ENCODE measurements around the gene IL19. TPM values are rescaled to one million over a fixed set of nuclear protein-coding genes. Genes with fewer than 3 reads are reported as not detected.

The IL19 gene
- total and polyA plus RNA-seq, 2 donors (not counting 3 experiments of a cell fraction or from before 2014, with no cell fraction given) = not detected

DNA sequence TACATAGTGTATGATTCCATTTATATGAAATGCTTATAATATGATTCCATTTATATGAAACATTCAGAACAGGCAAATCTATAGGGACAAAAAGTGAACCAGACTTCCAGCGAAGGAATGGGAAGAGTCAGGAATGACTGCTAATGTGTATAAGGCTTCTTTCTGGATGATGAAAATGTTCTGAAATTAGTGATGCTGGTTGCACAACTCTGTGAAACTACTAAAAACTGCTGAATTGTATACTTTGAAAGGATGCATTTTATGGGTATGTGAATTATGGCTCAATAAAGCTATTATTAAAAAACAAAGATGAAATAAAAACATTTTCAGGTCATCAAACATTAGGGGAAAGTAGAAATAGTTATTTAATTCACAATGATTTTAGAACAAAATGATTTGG, 112.6 kb downstream of the IL19 start:
- POLR2A ChIA-PET = no interaction called here
- no peak for FAIRE-seq

More for the DNA sequence above, 112.6 kb downstream of the IL19 start:
- Histone ChIP-seq H3K4me3 (replicated peaks in 1 of 3; ENCODE audit: insufficient read depth in 1 of 3, low read depth in 1 of 3, low read length in 3 of 3) (no peak overlapping the region), H3K9me3 (replicated peaks; ENCODE audit: control insufficient read depth, insufficient read depth, low read length) (no peaks in the 10 kb centered on the region), H3K36me3 (ENCODE audit: control insufficient read depth in 2 of 2, extremely low read depth in 1 of 2, insufficient read depth in 2 of 2, low read length in 2 of 2) (no peaks in the 10 kb centered on the region), H3K79me2 (ENCODE audit: control insufficient read depth, insufficient read depth, low read length) (no peaks in the 10 kb centered on the region), H3K4me1 (ENCODE audit: control insufficient read depth, extremely low read depth, insufficient read depth, low read length) (no peaks in the 10 kb centered on the region), H2AFZ (ENCODE audit: low read depth, low read length) (no peak overlapping the region), H3K9me1 (replicated peaks; ENCODE audit: control insufficient read depth, extremely low read depth, insufficient read depth, low read length) (no peaks in the 10 kb centered on the region), H3K4me2 (ENCODE audit: insufficient read depth, low read length) (no peak overlapping the region), H3K9ac (replicated peaks; ENCODE audit: extremely low read depth, insufficient read depth, low read length) (no peak overlapping the region), H4K20me1 (replicated peaks; ENCODE audit: control insufficient read depth, extremely low read depth, insufficient read depth, low read length) (no peaks in the 10 kb centered on the region), H3K27me3 (ENCODE audit: control insufficient read depth in 2 of 2, insufficient read depth in 2 of 2, low read length in 2 of 2) (peaks cover 8% of the 10 kb centered on the region in 2 experiments), H3K27ac (ENCODE audit: insufficient read depth, low read depth, low read length) (no peak overlapping the region)
- TF ChIP-seq JUN (IDR thresholded peaks at IDR 0.05; ENCODE audit: borderline replicate concordance, insufficient read depth, insufficient read length, low read depth) (no peak), GATA2 (IDR thresholded peaks at IDR 0.05; ENCODE audit: insufficient read depth, insufficient read length, low read depth, low read length) (no peak), POLR2A (IDR thresholded peaks at IDR 0.05; ENCODE audit: low read depth, low read length) (no peak), POLR2AphosphoS5 (IDR thresholded peaks at IDR 0.05; ENCODE audit: insufficient read depth, low read depth, low read length) (no peak), FOS (IDR thresholded peaks at IDR 0.05; ENCODE audit: borderline replicate concordance, insufficient read depth, low read length) (no peak), MYC (IDR thresholded peaks at IDR 0.05; ENCODE audit: low read depth, low read length) (no peak), EZH2 (IDR thresholded peaks at IDR 0.05; ENCODE audit: borderline replicate concordance, low read depth, low read length, severe bottlenecking) (no peak)
- TF ChIP-seq, protein P1, sequence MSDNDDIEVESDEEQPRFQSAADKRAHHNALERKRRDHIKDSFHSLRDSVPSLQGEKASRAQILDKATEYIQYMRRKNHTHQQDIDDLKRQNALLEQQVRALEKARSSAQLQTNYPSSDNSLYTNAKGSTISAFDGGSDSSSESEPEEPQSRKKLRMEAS (IDR thresholded peaks at IDR 0.05; ENCODE audit: insufficient read depth, insufficient read length) = no peak
- TF ChIP-seq, protein P2, sequence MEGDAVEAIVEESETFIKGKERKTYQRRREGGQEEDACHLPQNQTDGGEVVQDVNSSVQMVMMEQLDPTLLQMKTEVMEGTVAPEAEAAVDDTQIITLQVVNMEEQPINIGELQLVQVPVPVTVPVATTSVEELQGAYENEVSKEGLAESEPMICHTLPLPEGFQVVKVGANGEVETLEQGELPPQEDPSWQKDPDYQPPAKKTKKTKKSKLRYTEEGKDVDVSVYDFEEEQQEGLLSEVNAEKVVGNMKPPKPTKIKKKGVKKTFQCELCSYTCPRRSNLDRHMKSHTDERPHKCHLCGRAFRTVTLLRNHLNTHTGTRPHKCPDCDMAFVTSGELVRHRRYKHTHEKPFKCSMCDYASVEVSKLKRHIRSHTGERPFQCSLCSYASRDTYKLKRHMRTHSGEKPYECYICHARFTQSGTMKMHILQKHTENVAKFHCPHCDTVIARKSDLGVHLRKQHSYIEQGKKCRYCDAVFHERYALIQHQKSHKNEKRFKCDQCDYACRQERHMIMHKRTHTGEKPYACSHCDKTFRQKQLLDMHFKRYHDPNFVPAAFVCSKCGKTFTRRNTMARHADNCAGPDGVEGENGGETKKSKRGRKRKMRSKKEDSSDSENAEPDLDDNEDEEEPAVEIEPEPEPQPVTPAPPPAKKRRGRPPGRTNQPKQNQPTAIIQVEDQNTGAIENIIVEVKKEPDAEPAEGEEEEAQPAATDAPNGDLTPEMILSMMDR (IDR thresholded peaks at IDR 0.05; ENCODE audit: extremely low read depth in 1 of 2, insufficient read depth in 1 of 2, low read depth in 1 of 2, low read length in 2 of 2) = no peak
- intact Hi-C loops (cut with micrococcal nuclease) (no loop called here), dilution Hi-C loops (cut with MboI; ENCODE audit: extremely low pct_ligation_motif_present, low sequenced_read_pairs) (no loop called here)
- no peak for DNase-seq (ENCODE audit: low read depth, low spot score)
- CTCF ChIA-PET = interaction anchor here (1.2 to 2.2 kb wide), 3 partner anchors 11 to 135 kb away, joined by 3 to 9 read pairs (median 5); no protein-coding TSS in a partner anchor
- BruUV-seq (replicated peaks) = no TSS peak

Data from endothelial cell of umbilical vein (primary cell).